ENCODE data around the gene GTPBP10. TPM values are rescaled to one million over a fixed set of nuclear protein-coding genes. Genes with fewer than 3 reads are reported as not detected.

The GTPBP10 gene
- polyA plus RNA-seq, 3 donors from 2014 or later, result 18.7 to 31.3 (median 30.1) TPM

DNA sequence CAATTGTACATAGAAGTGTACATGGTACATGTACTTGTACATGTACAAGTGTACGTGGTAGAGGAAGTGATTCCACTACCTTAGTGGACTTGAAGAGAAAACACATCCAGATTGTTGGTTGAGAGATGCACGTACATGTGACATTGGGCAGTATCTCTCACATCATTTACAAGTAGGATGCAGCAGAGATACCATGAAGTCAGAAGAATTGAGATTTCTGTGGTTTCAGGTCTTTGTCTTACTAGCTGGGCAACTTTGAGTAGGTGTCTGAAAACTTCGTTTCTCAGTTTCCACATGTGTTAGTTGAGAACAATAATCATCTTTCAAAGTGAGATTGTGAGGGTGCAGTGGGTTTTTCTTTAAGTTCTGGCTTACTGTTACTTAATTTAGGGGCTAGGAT is 78.2 kb downstream of the GTPBP10 start:
- H3K27me3 Mint-ChIP-seq (ENCODE audit: low read depth in 3 of 3), result peaks cover 0 to 5% (median 3%) of the 10 kb centered on the region in 3 donors
- H3K4me3 Mint-ChIP-seq, result no peak overlapping the region
- no peak for DNase-seq
- no peaks in the 10 kb centered on the region for H3K4me1 Mint-ChIP-seq
- H3K27ac Mint-ChIP-seq, result no peak overlapping the region
- H3K36me3 Mint-ChIP-seq, result no peaks in the 10 kb centered on the region
- no peaks in the 10 kb centered on the region for H3K9me3 Mint-ChIP-seq

DNA sequence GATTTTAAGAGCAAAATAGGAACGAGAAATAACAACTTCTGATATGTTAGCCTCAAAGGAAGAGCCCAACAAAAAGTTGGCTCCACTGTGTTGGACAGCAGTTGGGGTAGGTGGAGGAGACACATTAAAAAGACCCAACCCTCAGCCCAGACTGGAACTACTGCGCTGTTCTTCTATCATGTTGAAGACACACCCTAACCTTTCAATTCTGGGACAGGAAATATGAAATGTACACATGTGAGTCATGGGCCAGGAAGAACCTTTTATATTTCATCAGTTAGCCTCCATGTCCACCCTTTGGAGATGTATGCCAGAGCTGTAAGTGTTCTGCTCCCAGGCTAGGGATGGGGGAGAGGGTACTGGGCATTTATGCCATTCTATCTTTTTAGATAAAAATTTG is 78.9 kb downstream of the GTPBP10 start:
- H3K27me3 Mint-ChIP-seq (ENCODE audit: low read depth in 3 of 3), result peaks cover 0 to 5% (median 3%) of the 10 kb centered on the region in 3 donors
- no peaks in the 10 kb centered on the region for H3K36me3 Mint-ChIP-seq
- no peak for DNase-seq
- no peak overlapping the region for H3K27ac Mint-ChIP-seq
- no peaks in the 10 kb centered on the region for H3K4me1 Mint-ChIP-seq
- H3K4me3 Mint-ChIP-seq, result no peak overlapping the region
- no peaks in the 10 kb centered on the region for H3K9me3 Mint-ChIP-seq

- H3K4me3 Mint-ChIP-seq, result no peak overlapping the region
- H3K4me1 Mint-ChIP-seq, result no peaks in the 10 kb centered on the region
- H3K36me3 Mint-ChIP-seq, result no peaks in the 10 kb centered on the region
- H3K9me3 Mint-ChIP-seq, result no peaks in the 10 kb centered on the region
- H3K27me3 Mint-ChIP-seq (ENCODE audit: low read depth in 3 of 3), result peaks cover 3 to 5% (median 4%) of the 10 kb centered on the region in 3 donors
- no peak for DNase-seq
- no peak overlapping the region for H3K27ac Mint-ChIP-seq
Measured at GRCh38 chr7:90430614-90431460, 84.3 kb downstream of the GTPBP10 start.

- H3K36me3 Mint-ChIP-seq, result no peaks in the 10 kb centered on the region
- no peak for DNase-seq
- H3K9me3 Mint-ChIP-seq, result no peaks in the 10 kb centered on the region
- no peak overlapping the region for H3K27ac Mint-ChIP-seq
- H3K4me1 Mint-ChIP-seq, result no peaks in the 10 kb centered on the region
- H3K4me3 Mint-ChIP-seq, result no peak overlapping the region
- H3K27me3 Mint-ChIP-seq (ENCODE audit: low read depth in 3 of 3), result peaks cover 3 to 7% (median 7%) of the 10 kb centered on the region in 3 donors
Measured at GRCh38 chr7:90432752-90433151, 86.2 kb downstream of the GTPBP10 start.

DNA sequence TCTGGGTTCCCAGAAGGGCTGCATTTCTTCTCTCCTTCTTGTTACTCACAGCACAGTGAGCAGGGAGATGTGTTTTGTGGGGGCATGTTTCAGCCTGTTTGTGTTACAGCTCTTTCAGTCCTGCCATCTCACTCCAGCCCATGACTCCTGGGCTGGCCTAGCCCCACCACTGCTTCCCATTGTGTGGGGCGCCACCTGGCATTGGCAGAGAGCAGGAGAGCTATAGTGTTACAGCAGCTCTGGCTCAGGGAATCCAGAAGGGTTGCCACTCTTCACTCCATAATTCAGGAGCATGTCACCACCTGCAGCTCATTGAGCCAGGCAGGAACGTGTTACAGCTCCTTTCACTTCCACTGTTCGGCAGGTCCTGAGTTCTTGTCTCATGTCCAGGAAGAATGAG is 86.7 kb downstream of the GTPBP10 start:
- no peak for DNase-seq
- no peak overlapping the region for H3K4me3 Mint-ChIP-seq
- H3K27ac Mint-ChIP-seq, result no peak overlapping the region
- peaks cover 3 to 11% (median 7%) of the 10 kb centered on the region in 3 donors for H3K27me3 Mint-ChIP-seq (ENCODE audit: low read depth in 3 of 3)
- no peaks in the 10 kb centered on the region for H3K4me1 Mint-ChIP-seq
- H3K36me3 Mint-ChIP-seq, result no peaks in the 10 kb centered on the region
- no peaks in the 10 kb centered on the region for H3K9me3 Mint-ChIP-seq

Other genes starting within 250 kb of the GTPBP10 start
- gene STEAP1, start 192.2 kb upstream of the GTPBP10 start, polyA plus RNA-seq, result not detected
- not detected for gene STEAP2, start 135.0 kb upstream of the GTPBP10 start, polyA plus RNA-seq
- gene CFAP69, start 101.5 kb upstream of the GTPBP10 start, polyA plus RNA-seq, result not detected
- gene FAM237B, start 25.4 kb upstream of the GTPBP10 start, polyA plus RNA-seq, result not detected
- under 1 TPM in 2 of 3 donors, not detected in 1; 0.09 to 0.36 TPM for gene CLDN12, start 56.7 kb downstream of the GTPBP10 start, polyA plus RNA-seq
- not detected for gene PTTG1IP2, start 122.9 kb downstream of the GTPBP10 start, polyA plus RNA-seq
- under 1 TPM in 1 of 3 donors, not detected in 2; 0.22 TPM for gene CDK14, start 249.6 kb downstream of the GTPBP10 start, polyA plus RNA-seq